Hepatocyte (in vitro differentiated cells): ENCODE measurements around the gene EPAS1.

ENCODE experiments used
- EZH2 ChIP-seq: fragments of 200-600 bp; sonication (generic); IDR thresholded peaks from 2 replicates; pipeline ENCODE4 v1.6.1; 2016; ENCODE audit warnings: antibody characterized with exemption, mild to moderate bottlenecking, borderline replicate concordance
- EZH2phosphoT487 ChIP-seq: fragments of 200-600 bp; sonication (generic); IDR thresholded peaks from one replicate; pipeline ENCODE4 v1.6.1; 2018; ENCODE audit warnings: antibody characterized with exemption, mild to moderate bottlenecking, low read depth, moderate library complexity; ENCODE audit not compliant: unreplicated experiment, severe bottlenecking
- TF ChIP-seq, protein P1 (sequence below): fragments of 200-600 bp; sonication (generic); IDR thresholded peaks from 2 replicates; pipeline ENCODE4 v1.5.1; 2016; ENCODE audit warnings: antibody characterized with exemption, mild to moderate bottlenecking; ENCODE audit not compliant: poor library complexity

DNA sequence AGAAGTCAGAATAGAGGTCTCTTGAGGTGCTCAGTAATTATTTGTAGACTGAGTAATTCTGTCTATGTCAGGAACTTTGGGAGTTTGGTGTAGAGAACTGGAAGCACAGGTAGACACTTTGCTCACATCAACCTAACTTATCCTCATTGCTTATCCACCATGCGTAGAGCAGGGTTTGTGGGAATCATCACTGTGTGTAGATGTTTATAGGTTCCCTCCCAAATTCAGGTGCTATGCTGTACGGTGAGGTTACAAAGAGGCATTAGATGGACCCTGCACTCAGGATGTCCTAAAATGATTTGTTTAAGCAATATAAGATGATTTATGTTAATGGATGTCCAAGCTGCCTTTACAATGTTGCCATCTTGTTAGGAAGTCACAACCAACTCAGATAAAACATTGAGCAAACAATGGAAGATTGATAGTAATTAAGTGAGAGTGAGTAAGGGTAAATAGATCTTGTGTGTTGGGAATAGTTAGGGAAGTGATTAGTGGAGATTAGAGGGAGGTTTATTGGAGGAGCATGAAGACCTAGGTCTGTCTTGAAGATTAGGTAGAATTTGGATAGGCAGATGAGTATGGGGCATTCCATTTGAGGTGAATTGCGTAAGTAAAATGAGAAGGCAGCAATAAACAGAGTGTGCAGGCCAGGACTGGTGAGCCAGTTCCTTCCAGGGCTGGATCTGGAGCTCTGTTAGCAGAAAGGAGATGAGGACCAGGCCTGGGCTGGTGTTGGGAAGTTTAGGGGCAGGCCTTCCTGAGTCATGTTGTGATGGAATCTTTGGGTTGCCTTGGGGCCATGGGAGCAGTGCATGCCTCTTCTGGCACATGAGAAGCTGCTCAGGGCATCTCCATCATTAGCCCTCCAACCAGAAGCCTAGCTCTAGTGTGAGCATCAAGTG lies 12.1 kb downstream of the EPAS1 start:
- TF ChIP-seq, protein P1, sequence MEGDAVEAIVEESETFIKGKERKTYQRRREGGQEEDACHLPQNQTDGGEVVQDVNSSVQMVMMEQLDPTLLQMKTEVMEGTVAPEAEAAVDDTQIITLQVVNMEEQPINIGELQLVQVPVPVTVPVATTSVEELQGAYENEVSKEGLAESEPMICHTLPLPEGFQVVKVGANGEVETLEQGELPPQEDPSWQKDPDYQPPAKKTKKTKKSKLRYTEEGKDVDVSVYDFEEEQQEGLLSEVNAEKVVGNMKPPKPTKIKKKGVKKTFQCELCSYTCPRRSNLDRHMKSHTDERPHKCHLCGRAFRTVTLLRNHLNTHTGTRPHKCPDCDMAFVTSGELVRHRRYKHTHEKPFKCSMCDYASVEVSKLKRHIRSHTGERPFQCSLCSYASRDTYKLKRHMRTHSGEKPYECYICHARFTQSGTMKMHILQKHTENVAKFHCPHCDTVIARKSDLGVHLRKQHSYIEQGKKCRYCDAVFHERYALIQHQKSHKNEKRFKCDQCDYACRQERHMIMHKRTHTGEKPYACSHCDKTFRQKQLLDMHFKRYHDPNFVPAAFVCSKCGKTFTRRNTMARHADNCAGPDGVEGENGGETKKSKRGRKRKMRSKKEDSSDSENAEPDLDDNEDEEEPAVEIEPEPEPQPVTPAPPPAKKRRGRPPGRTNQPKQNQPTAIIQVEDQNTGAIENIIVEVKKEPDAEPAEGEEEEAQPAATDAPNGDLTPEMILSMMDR, result no peak
- TF ChIP-seq EZH2 (no peak), EZH2phosphoT487 (no peak)
